CD14-positive monocyte (primary cell): ENCODE results near the gene CCDC51. TPM values are rescaled to one million over a fixed set of nuclear protein-coding genes. Genes with fewer than 3 reads are reported as not detected.

ENCODE experiments used
- DNase-seq, 3 donors: peaks; one replicate each; pipeline ENCODE4 v3.0.0-alpha.2; 2011 to 2022
- H2AFZ ChIP-seq: 2 replicates; pipeline ENCODE4 v1.6.0; 2012; ENCODE audit warnings: mild to moderate bottlenecking, low read depth, low read length, inconsistent platforms; ENCODE audit not compliant: insufficient read depth, poor library complexity, severe bottlenecking
- H3K27ac ChIP-seq, 2 donors: 1 replicate in 1 of 2; 2 replicates in 1 of 2; pipeline ENCODE4 v1.5.1; 2012 to 2013; ENCODE audit warnings: low read length in 2 of 2, control low read depth in 1 of 2, inconsistent platforms in 1 of 2, low read depth in 1 of 2, mild to moderate bottlenecking in 1 of 2
- H3K27me3 ChIP-seq, 2 donors: one replicate each; pipeline versions ENCODE4 v1.6.0 to v1.6.1; 2011 to 2013; ENCODE audit warnings: low read length in 2 of 2; ENCODE audit not compliant: control insufficient read depth in 2 of 2, insufficient read depth in 2 of 2
- H3K36me3 ChIP-seq, 2 donors: replicated peaks in 1 of 2; 1 replicate in 1 of 2; 2 replicates in 1 of 2; pipeline versions ENCODE4 v1.5.1 to v1.6.1; 2012 to 2013; ENCODE audit warnings: low read length in 2 of 2, control low read depth in 1 of 2, inconsistent platforms in 1 of 2, mild to moderate bottlenecking in 1 of 2; ENCODE audit not compliant: insufficient read depth in 2 of 2, control insufficient read depth in 1 of 2
- H3K4me1 ChIP-seq, 2 donors: 1 replicate in 1 of 2; 2 replicates in 1 of 2; pipeline versions ENCODE4 v1.5.1 to v1.6.1; 2012 to 2013; ENCODE audit warnings: low read length in 2 of 2, control low read depth in 1 of 2, inconsistent platforms in 1 of 2, mild to moderate bottlenecking in 1 of 2, moderate library complexity in 1 of 2; ENCODE audit not compliant: insufficient read depth in 2 of 2, control insufficient read depth in 1 of 2
- H3K4me2 ChIP-seq: replicated peaks from 2 replicates; pipeline ENCODE3; 2012; ENCODE audit warnings: low read length, moderate library complexity, mild to moderate bottlenecking; ENCODE audit not compliant: poor library complexity, severe bottlenecking; ENCODE audit errors: extremely low read depth
- H3K4me3 ChIP-seq, 3 experiments: fragments of 200-600 bp in 1 of 3; sonication (generic) in 1 of 3; replicated peaks in 1 of 3; 1 replicate in 2 of 3; 2 replicates in 1 of 3; pipeline ENCODE4 v1.5.1; 2011 to 2013; ENCODE audit warnings: low read length in 3 of 3, mild to moderate bottlenecking in 3 of 3, control low read depth in 2 of 3, low read depth in 2 of 3, inconsistent platforms in 1 of 3, moderate library complexity in 1 of 3
- H3K79me2 ChIP-seq: 2 replicates; pipeline ENCODE4 v1.6.0; 2012; ENCODE audit warnings: mild to moderate bottlenecking, control low read depth, inconsistent platforms, low read length, moderate library complexity; ENCODE audit not compliant: insufficient read depth
- H3K9ac ChIP-seq: 2 replicates; pipeline ENCODE4 v1.6.0; 2017; ENCODE audit warnings: low read length, mild to moderate bottlenecking; ENCODE audit not compliant: insufficient read depth, poor library complexity, severe bottlenecking
- H3K9me3 ChIP-seq, 2 donors: replicated peaks in 1 of 2; 1 replicate in 1 of 2; 2 replicates in 1 of 2; pipeline versions ENCODE4 v1.5.1 to v1.6.1; 2012 to 2013; ENCODE audit warnings: low read length in 2 of 2, control low read depth in 1 of 2; ENCODE audit not compliant: control insufficient read depth in 1 of 2, insufficient read depth in 1 of 2
- H4K20me1 ChIP-seq: 2 replicates; pipeline ENCODE4 v1.6.0; 2012; ENCODE audit warnings: mild to moderate bottlenecking, low read length, control low read depth, moderate library complexity; ENCODE audit not compliant: insufficient read depth
- H3K27ac Mint-ChIP-seq, 7 donors: one replicate each; pipeline ENCODE4 v1.8.0; 2020; ENCODE audit warnings: mild to moderate bottlenecking in 7 of 7, mixed read lengths in 7 of 7, moderate library complexity in 6 of 7, inconsistent platforms in 2 of 7
- H3K27me3 Mint-ChIP-seq, 3 donors: one replicate each; pipeline ENCODE4 v1.8.0; 2021 to 2022; ENCODE audit warnings: low read depth in 3 of 3, mild to moderate bottlenecking in 3 of 3, mixed read lengths in 3 of 3, moderate library complexity in 3 of 3, inconsistent platforms in 1 of 3
- H3K36me3 Mint-ChIP-seq, 2 donors: one replicate each; pipeline ENCODE4 v1.8.0; 2020; ENCODE audit warnings: mixed read lengths in 2 of 2, inconsistent platforms in 1 of 2, mild to moderate bottlenecking in 1 of 2
- H3K4me1 Mint-ChIP-seq: one replicate; pipeline ENCODE4 v1.8.0; 2020; ENCODE audit warnings: mild to moderate bottlenecking, mixed read lengths
- H3K4me3 Mint-ChIP-seq, 2 donors: one replicate each; pipeline ENCODE4 v1.8.0; 2020; ENCODE audit warnings: mild to moderate bottlenecking in 2 of 2, mixed read lengths in 2 of 2, moderate library complexity in 1 of 2
- H3K9me3 Mint-ChIP-seq, 7 donors: one replicate each; pipeline ENCODE4 v1.8.0; 2020 to 2022; ENCODE audit warnings: mixed read lengths in 7 of 7, mild to moderate bottlenecking in 6 of 7, moderate library complexity in 6 of 7, inconsistent platforms in 2 of 7
- WGBS: methylation state at CpG from one replicate; pipeline ENCODE4 v1.1.5; 2013; ENCODE audit warnings: missing lambda C conversion rate; ENCODE audit not compliant: insufficient coverage; 5-methylcytosine and 5-hydroxymethylcytosine counted together
- intact Hi-C, 2 donors: fragments of 100-400 bp; cut with micrococcal nuclease; formaldehyde crosslinking; loops; one replicate each; pipeline versions ENCODE4 v1.15.0 to v1.15.1; 2023
- polyA plus RNA-seq, 3 donors: library from polyadenylated mRNA; depleted of rRNA in 1 of 3; unstranded in 2 of 3; stranded (reverse) in 1 of 3; fragments of 300-500 nt in 2 of 3; fragments of >200 nt in 1 of 3; fragmentation: Illumina TruSeq in 2 of 3; gene quantifications; 1 replicate in 2 of 3; 2 replicates in 1 of 3; pipeline ENCODE4 v1.2.3, GENCODE V29; 2012 to 2021
- TF ChIP-seq, protein P1 (sequence below): fragments of 200-600 bp; IDR thresholded peaks from one replicate; pipeline ENCODE4 v1.8.0; 2022; ENCODE audit warnings: antibody characterized with exemption, mild to moderate bottlenecking

The CCDC51 gene
- polyA plus RNA-seq, 3 donors: 3.6 to 5.9 (median 5.4) TPM

DNA sequence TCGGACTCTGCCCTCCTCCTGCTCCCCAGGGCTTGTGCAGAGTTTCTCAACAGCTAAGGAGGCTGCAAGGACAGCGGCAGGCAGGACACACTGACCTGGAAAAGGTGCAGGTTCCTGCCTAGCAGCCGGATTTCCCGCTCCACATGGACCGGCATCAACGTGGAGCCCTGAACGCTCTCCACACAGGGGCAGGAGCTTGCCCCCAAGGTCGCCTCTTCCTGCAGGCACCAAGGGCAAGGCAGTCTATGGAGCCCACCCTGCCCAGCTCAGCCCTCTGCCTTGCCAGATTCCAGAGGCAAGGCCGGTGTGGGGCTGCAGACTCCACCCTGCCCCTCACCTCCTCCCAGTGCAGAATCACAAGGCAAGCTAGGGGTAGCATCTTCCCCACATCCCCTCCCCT is 20.8 kb downstream of the CCDC51 start:
- no peak for DNase-seq
- Mint-ChIP-seq H3K9me3 (peaks cover 0 to 2% (median 0%) of the 10 kb centered on the region in 7 donors), H3K4me1 (no peaks in the 10 kb centered on the region), H3K27me3 (peaks cover 0 to 5% (median 0%) of the 10 kb centered on the region in 3 donors), H3K27ac (no peak overlapping the region), H3K36me3 (no peaks in the 10 kb centered on the region), H3K4me3 (no peak overlapping the region)
- TF ChIP-seq, protein P1, sequence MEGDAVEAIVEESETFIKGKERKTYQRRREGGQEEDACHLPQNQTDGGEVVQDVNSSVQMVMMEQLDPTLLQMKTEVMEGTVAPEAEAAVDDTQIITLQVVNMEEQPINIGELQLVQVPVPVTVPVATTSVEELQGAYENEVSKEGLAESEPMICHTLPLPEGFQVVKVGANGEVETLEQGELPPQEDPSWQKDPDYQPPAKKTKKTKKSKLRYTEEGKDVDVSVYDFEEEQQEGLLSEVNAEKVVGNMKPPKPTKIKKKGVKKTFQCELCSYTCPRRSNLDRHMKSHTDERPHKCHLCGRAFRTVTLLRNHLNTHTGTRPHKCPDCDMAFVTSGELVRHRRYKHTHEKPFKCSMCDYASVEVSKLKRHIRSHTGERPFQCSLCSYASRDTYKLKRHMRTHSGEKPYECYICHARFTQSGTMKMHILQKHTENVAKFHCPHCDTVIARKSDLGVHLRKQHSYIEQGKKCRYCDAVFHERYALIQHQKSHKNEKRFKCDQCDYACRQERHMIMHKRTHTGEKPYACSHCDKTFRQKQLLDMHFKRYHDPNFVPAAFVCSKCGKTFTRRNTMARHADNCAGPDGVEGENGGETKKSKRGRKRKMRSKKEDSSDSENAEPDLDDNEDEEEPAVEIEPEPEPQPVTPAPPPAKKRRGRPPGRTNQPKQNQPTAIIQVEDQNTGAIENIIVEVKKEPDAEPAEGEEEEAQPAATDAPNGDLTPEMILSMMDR: no peak
- Histone ChIP-seq H3K36me3 (no peaks in the 10 kb centered on the region), H3K9me3 (no peaks in the 10 kb centered on the region), H2AFZ (no peak overlapping the region), H3K4me3 (no peak overlapping the region), H3K4me2 (no peak overlapping the region), H4K20me1 (no peaks in the 10 kb centered on the region), H3K27me3 (no peaks in the 10 kb centered on the region), H3K4me1 (no peaks in the 10 kb centered on the region), H3K9ac (no peak overlapping the region), H3K79me2 (no peaks in the 10 kb centered on the region), H3K27ac (no peak overlapping the region)
- WGBS: 96% methylated on average over 9 of the region's 9 CpGs
- intact Hi-C loops: no loop called here

DNA sequence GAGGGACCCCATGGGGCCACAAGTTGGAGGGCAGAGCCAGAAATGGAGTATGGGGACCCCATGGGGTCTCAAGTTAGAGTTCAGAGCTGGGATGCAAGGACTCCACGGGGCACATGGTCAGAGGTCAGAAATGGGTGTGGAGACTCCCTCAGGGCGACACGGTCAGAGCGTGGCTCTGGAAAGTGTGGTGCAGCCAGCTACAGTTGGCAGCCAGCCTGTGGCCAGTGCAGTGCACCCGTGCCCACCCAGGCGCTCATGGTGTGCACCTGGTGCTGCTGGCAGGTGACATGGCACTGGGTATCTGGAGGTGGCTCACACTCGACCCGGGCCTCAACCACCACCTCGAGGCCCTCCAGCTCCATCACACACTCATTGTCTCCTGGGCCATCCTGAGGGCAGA is 21.3 kb downstream of the CCDC51 start:
- WGBS: over 99% methylated on average over 9 of the region's 9 CpGs
- no peaks in the 10 kb centered on the region for H3K4me1 ChIP-seq
- no peak for DNase-seq
- H3K27me3 Mint-ChIP-seq: peaks cover 0 to 5% (median 0%) of the 10 kb centered on the region in 3 donors
- TF ChIP-seq, protein P1: no peak
- no peak overlapping the region for H2AFZ ChIP-seq
- no peak overlapping the region for H3K27ac ChIP-seq
- no peaks in the 10 kb centered on the region for H3K36me3 ChIP-seq
- H3K4me3 Mint-ChIP-seq: peak overlapping the region in 1 of 2 donors; percentile 50
- peaks cover 0 to 2% (median 0%) of the 10 kb centered on the region in 7 donors for H3K9me3 Mint-ChIP-seq
- no peaks in the 10 kb centered on the region for H3K27me3 ChIP-seq
- no peaks in the 10 kb centered on the region for H3K36me3 Mint-ChIP-seq
- H3K4me3 ChIP-seq: no peak overlapping the region
- intact Hi-C loops: no loop called here
- H3K79me2 ChIP-seq: no peaks in the 10 kb centered on the region
- H4K20me1 ChIP-seq: no peaks in the 10 kb centered on the region
- H3K9me3 ChIP-seq: no peaks in the 10 kb centered on the region
- no peak overlapping the region for H3K9ac ChIP-seq
- H3K4me1 Mint-ChIP-seq: no peaks in the 10 kb centered on the region
- no peak overlapping the region for H3K4me2 ChIP-seq
- H3K27ac Mint-ChIP-seq: no peak overlapping the region
